Colonic mucosa (tissue), 4 donors: Measurements from ENCODE around the gene SMIM14. TPM values are rescaled to one million over a fixed set of nuclear protein-coding genes. Genes with fewer than 3 reads are reported as not detected.
"Not testable (repeated sequence)": the region's sequence is repeated elsewhere in the genome, so short reads cannot be mapped to it uniquely, and the experiment has no call there.

Experiments
- DNase-seq: peaks from one replicate; pipeline ENCODE4 v3.0.0-alpha.2; 2020
- H3K27ac ChIP-seq: fragments of 200-600 bp; one replicate; pipeline ENCODE4 v1.8.0; 2021
- H3K27me3 ChIP-seq: fragments of 200-600 bp; one replicate; pipeline ENCODE4 v1.8.0; 2021
- H3K36me3 ChIP-seq: fragments of 200-600 bp; one replicate; pipeline ENCODE4 v1.8.0; 2021
- H3K4me1 ChIP-seq: fragments of 200-600 bp; one replicate; pipeline ENCODE4 v1.8.0; 2021; ENCODE audit warnings: mild to moderate bottlenecking
- H3K4me3 ChIP-seq: fragments of 200-600 bp; one replicate; pipeline ENCODE4 v1.8.0; 2021
- H3K9ac ChIP-seq, 2 donors: one replicate each; pipeline ENCODE4 v1.7.0; 2013; ENCODE audit warnings: control low read depth in 2 of 2, low read depth in 2 of 2, low read length in 2 of 2
- H3K9me3 ChIP-seq: fragments of 200-600 bp; one replicate; pipeline ENCODE4 v1.8.0; 2021
- intact Hi-C: fragments of 100-400 bp; cut with DNase I; formaldehyde crosslinking; loops from one replicate; pipeline ENCODE4 v1.14.1; 2022
- total RNA-seq, 2 donors: library from RNA; stranded (reverse); fragmentation: NEBNext Ultra II Directional in 1 of 2; extraction: Animal tissue kit (Norgen Biotek cat#: 25700) in 1 of 2; gene quantifications; one replicate each; pipeline ENCODE4 v1.2.1, GENCODE V29; 2021
- TF ChIP-seq, protein P1 (sequence below): fragments of 200-600 bp; IDR thresholded peaks from one replicate; pipeline ENCODE4 v1.8.0; 2022; ENCODE audit warnings: antibody characterized with exemption, mild to moderate bottlenecking
- donor health status: healthy.
- donor health status: DM: no; HTN: no; CAD: no.
- donor health status: DM: no; HTN: no; CAD: no.

SMIM14 gene
- total RNA-seq, 2 donors from 2014 or later = 69.4 to 127 TPM

DNA sequence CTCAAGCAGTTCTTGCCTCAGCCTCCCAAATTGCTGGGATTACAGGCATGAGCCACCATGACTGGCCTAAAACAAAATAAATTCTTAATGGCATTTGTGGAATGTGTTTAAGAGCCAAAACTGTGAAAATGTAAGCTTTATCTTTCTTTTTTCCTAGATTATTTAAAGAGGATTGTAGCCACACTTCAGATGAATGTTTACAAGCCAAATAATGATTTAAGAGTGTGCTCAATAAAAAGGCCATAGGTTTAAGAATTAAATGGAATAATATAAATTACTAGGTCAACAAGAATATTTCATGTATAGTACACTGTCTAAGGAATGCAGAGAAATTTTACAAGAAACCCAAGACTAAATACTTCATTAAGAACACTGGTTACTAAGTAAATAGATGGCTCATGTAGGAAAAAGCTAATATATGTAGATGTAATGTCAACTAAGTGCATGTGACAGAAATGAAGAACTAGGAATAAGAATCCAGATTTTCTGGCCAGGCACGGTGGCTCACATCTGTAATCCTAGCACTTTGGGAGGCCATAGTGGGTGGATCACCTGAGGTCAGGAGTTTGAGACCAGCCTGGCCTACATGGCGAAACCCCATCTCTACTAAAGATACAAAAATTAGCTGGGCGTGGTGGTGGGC is 90.1 kb downstream of the SMIM14 start:
- TF ChIP-seq, protein P1, sequence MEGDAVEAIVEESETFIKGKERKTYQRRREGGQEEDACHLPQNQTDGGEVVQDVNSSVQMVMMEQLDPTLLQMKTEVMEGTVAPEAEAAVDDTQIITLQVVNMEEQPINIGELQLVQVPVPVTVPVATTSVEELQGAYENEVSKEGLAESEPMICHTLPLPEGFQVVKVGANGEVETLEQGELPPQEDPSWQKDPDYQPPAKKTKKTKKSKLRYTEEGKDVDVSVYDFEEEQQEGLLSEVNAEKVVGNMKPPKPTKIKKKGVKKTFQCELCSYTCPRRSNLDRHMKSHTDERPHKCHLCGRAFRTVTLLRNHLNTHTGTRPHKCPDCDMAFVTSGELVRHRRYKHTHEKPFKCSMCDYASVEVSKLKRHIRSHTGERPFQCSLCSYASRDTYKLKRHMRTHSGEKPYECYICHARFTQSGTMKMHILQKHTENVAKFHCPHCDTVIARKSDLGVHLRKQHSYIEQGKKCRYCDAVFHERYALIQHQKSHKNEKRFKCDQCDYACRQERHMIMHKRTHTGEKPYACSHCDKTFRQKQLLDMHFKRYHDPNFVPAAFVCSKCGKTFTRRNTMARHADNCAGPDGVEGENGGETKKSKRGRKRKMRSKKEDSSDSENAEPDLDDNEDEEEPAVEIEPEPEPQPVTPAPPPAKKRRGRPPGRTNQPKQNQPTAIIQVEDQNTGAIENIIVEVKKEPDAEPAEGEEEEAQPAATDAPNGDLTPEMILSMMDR = no peak
- H3K36me3 ChIP-seq = no peaks in the 10 kb centered on the region
- intact Hi-C loops = no loop called here
- H3K4me3 ChIP-seq = no peak overlapping the region
- H3K27ac ChIP-seq = no peak overlapping the region
- H3K4me1 ChIP-seq = no peaks in the 10 kb centered on the region
- H3K27me3 ChIP-seq = no peaks in the 10 kb centered on the region
- H3K9me3 ChIP-seq = no peaks in the 10 kb centered on the region
- H3K9ac ChIP-seq = no peak overlapping the region
- DNase-seq = no peak

- no peak overlapping the region for H3K27ac ChIP-seq
- no peaks in the 10 kb centered on the region for H3K9me3 ChIP-seq
- TF ChIP-seq, protein P1 = no peak
- peak overlapping the region in 1 of 2 donors; percentile 55 for H3K9ac ChIP-seq
- intact Hi-C loops = no loop called here
- H3K27me3 ChIP-seq = no peaks in the 10 kb centered on the region
- H3K4me3 ChIP-seq = no peak overlapping the region
- H3K4me1 ChIP-seq = no peaks in the 10 kb centered on the region
- no peak for DNase-seq
- no peaks in the 10 kb centered on the region for H3K36me3 ChIP-seq
These were observed 93.9 kb downstream of the SMIM14 start for GRCh38 chr4:39544580-39545315.

DNA sequence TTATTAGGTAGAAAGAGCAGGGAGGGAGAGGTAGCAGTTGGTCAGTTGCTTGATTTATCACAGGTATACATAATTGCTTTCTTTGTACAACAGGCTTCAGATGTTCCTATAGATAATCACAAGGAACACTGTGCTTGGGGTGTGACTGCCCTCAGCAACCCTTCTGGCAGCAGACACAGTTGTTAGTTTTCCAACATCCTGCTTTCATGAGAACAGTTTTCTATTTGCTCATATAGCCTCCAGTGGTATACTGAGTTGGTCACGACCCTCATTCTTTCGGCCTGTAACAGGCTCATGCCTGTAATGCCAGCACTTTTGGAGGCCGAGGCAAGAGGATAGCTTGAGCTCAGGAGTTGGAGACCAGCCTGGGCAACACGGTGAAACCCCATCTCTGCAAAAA is 94.6 kb downstream of the SMIM14 start:
- H3K4me3 ChIP-seq, H3K4me1 ChIP-seq, H3K27ac ChIP-seq, H3K9me3 ChIP-seq, H3K27me3 ChIP-seq, DNase-seq, intact Hi-C loops, H3K36me3 ChIP-seq: not testable (repeated sequence)
- peak overlapping the region in 1 of 2 donors; percentile 55 for H3K9ac ChIP-seq

DNA sequence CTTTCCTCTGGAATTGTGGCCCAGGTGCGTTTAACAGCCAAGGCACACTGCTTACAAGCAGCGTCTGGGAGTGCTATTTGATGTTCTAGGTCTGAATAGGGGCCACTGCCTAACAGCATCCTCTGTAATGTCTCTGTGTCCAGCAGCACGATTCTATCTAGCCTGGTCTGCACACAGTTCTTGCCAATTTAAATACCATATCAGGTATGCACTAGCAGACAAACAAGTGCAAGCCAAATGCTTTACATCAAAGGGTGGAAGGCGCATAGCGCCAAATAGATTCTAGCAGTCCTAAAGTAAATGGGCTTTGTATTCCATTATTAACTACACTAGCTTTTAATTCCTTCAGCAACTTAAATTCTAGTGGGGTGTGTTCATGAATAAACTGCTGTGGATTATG is 95.6 kb downstream of the SMIM14 start:
- H3K4me3 ChIP-seq = no peak overlapping the region
- TF ChIP-seq, protein P1 = no peak
- no peak overlapping the region for H3K27ac ChIP-seq
- no peaks in the 10 kb centered on the region for H3K27me3 ChIP-seq
- no peaks in the 10 kb centered on the region for H3K9me3 ChIP-seq
- H3K36me3 ChIP-seq = no peaks in the 10 kb centered on the region
- intact Hi-C loops = no loop called here
- DNase-seq = no peak
- peak overlapping the region in 1 of 2 donors; percentile 46 for H3K9ac ChIP-seq
- H3K4me1 ChIP-seq = no peaks in the 10 kb centered on the region

DNA sequence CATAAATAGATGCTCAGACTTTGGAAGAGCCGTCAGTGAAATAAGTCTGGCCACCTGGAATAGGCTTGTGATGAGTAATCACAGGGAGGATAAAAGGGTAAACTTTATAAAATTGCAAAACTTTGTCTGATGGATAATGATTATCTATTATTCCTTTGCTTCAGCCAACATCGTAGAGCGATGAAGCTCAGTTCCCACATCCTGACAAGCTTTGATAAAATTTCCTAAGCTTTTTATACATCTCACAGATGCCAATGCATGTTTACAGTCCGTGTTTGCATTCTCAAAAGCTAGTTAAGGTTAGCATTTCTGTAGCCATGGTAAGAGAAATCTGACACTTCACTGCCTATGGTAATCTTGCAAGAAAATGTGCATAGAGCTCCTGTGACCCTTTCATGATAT is 96.1 kb downstream of the SMIM14 start:
- no peak for DNase-seq
- Histone ChIP-seq H3K27me3 (no peaks in the 10 kb centered on the region), H3K4me1 (no peaks in the 10 kb centered on the region), H3K9me3 (no peaks in the 10 kb centered on the region), H3K27ac (no peak overlapping the region), H3K36me3 (no peaks in the 10 kb centered on the region), H3K9ac (peak overlapping the region in 1 of 2 donors; percentile 46), H3K4me3 (no peak overlapping the region)
- intact Hi-C loops = no loop called here
- TF ChIP-seq, protein P1 = no peak

DNA sequence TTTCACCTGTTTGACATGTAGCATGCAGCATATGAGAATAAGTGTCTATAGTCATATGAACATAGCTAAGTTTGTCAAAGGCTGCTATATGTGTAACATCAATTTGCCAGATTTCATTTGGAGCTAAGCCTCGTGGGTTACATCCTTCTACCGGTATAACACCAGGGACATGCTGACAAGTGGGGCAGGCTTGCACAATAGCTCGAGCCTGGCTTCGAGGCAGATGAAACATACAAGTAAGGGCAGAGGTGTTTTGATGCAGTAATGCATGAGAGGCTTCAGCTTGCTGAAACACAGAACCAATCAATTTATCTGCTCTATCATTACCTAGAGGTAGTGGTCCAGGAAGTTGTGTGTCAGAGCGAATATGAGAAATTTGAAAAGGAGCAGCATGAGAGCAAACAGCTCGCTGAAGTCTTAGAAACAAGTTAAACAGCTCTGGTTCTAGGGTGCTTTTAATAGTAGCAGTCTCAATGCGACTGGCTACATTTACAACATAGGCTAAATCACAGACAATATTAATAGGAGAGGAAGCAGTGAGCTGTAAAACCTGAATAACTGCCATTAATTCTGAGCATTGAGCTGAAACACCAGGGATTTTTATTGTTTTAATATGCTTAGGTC is 96.6 kb downstream of the SMIM14 start:
- Histone ChIP-seq H3K9ac (peak overlapping the region in 1 of 2 donors; percentile 46), H3K27me3 (no peaks in the 10 kb centered on the region), H3K27ac (no peak overlapping the region), H3K4me1 (no peaks in the 10 kb centered on the region), H3K36me3 (no peaks in the 10 kb centered on the region), H3K4me3 (no peak overlapping the region), H3K9me3 (no peaks in the 10 kb centered on the region)
- TF ChIP-seq, protein P1 = no peak
- no peak for DNase-seq
- intact Hi-C loops = no loop called here
